Dendritic cell treated with granulocyte-macrophage colony-stimulating factor and Interleukin-4, amounts not matched to agents 40 ng/mL and 50 ng/mL, for 4 days (primary cell): Measurements from ENCODE around the gene MACROD1.

Experiments used
- H3K27ac Mint-ChIP-seq: one replicate; pipeline ENCODE4 v1.8.0; 2022; ENCODE audit warnings: mild to moderate bottlenecking, mixed read lengths
- H3K27me3 Mint-ChIP-seq: one replicate; pipeline ENCODE4 v1.8.0; 2022; ENCODE audit warnings: mild to moderate bottlenecking, mixed read lengths
- H3K36me3 Mint-ChIP-seq: one replicate; pipeline ENCODE4 v1.8.0; 2022; ENCODE audit warnings: low read depth, mixed read lengths
- H3K4me1 Mint-ChIP-seq: one replicate; pipeline ENCODE4 v1.8.0; 2022; ENCODE audit warnings: low read depth, mixed read lengths
- H3K4me3 Mint-ChIP-seq: one replicate; pipeline ENCODE4 v1.8.0; 2022; ENCODE audit warnings: mild to moderate bottlenecking, moderate library complexity, mixed read lengths
- H3K9me3 Mint-ChIP-seq: one replicate; pipeline ENCODE4 v1.8.0; 2022; ENCODE audit warnings: mixed read lengths
- intact Hi-C: fragments of 100-400 bp; cut with micrococcal nuclease; formaldehyde crosslinking; loops from one replicate; pipeline ENCODE4 v1.15.0; 2022

MACROD1 gene

DNA sequence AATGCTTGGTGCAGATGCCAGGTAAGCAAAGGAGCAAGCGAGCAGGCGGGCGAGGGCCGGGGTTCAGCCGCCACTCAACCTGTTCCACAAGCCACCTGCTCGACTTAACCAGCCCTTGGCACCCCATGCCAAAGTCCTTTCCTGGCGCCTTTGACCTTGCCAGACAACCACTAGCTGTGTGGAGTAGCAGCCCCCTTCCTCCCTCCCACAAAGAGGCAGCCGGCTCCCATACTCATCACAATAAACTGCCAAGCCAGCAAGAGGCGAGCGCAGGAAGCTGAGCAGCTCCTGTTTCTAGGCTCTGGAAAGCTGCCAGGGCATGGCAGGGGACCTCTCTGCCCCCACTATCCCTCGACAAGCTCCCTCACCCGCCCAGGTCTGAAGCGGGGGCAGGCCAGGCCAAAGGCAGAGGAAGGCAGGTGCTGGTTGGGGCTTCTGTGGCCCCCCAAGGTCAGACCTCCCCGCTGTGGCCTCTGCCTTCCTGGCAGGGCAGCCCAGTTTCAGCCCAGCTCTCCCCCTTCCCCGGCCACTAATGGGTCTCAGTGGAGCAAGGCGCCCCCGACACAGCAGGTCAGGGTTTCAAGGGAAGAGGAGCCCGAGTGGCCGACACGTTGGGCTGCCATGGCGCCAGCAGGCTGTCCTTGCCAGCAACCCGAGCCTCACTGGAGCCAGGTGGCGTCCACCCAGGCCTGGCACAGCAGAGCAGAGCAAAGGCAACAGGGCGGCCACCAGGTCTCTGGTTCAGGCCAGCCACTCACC lies 15.3 kb downstream of the MACROD1 start:
- Mint-ChIP-seq H3K9me3 (no peaks in the 10 kb centered on the region), H3K4me3 (no peak overlapping the region), H3K36me3 (no peaks in the 10 kb centered on the region), H3K4me1 (peaks cover 5% of the 10 kb centered on the region), H3K27me3 (peaks cover 32% of the 10 kb centered on the region), H3K27ac (no peak overlapping the region)
- intact Hi-C loops: no loop called here

- H3K4me3 Mint-ChIP-seq: no peak overlapping the region
- no peaks in the 10 kb centered on the region for H3K36me3 Mint-ChIP-seq
- intact Hi-C loops: no loop called here
- H3K9me3 Mint-ChIP-seq: no peaks in the 10 kb centered on the region
- no peak overlapping the region for H3K27ac Mint-ChIP-seq
- H3K27me3 Mint-ChIP-seq: peaks cover 32% of the 10 kb centered on the region
- H3K4me1 Mint-ChIP-seq: peaks cover 10% of the 10 kb centered on the region
Measured at GRCh38 chr11:64150051-64150450, 15.9 kb downstream of the MACROD1 start.

DNA sequence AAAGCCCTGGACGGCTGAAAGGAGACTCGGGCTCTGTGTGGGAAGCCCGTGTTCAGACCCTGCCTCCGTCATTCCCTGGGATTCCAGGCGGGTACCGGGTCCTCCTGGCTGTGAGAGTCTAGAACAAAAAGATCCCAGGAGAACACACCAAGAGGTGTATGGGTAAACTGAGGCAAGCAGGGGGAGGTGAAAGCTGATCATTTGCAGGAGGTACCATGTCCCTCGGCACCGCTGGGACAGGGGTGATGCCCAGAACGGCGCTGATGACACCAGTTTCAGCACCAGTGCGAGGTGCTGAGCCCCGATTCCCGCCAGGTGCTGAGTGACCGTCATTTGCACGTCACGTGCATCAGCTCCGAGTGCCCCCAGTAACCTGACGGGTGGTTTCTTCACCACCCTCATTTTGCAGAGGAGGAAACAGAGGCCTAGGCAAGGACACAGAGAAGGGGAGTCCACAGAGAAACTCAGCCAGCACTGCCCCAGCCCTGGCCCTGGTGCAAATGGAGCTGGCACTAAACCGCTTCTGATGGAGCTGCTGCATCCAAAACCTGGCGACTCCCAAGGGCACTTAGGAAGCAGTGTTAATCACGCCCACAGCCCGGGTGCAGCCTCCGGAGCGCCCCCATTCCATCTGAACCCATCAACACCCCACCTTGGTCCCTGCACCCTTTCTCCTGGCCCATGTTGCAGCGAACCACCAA lies 16.8 kb downstream of the MACROD1 start:
- intact Hi-C loops: loop anchor here (1.0 to 5.0 kb wide), 2 partner anchors 107 to 149 kb away; no protein-coding TSS in a partner anchor
- Mint-ChIP-seq H3K4me1 (peaks cover 14% of the 10 kb centered on the region), H3K27ac (no peak overlapping the region), H3K36me3 (no peaks in the 10 kb centered on the region), H3K9me3 (no peaks in the 10 kb centered on the region), H3K27me3 (peaks cover 27% of the 10 kb centered on the region), H3K4me3 (no peak overlapping the region)

- H3K4me3 Mint-ChIP-seq: no peak overlapping the region
- intact Hi-C loops: loop anchor here (1.0 to 5.0 kb wide), 2 partner anchors 106 to 148 kb away; no protein-coding TSS in a partner anchor
- no peak overlapping the region for H3K27ac Mint-ChIP-seq
- no peaks in the 10 kb centered on the region for H3K36me3 Mint-ChIP-seq
- no peaks in the 10 kb centered on the region for H3K9me3 Mint-ChIP-seq
- peaks cover 21% of the 10 kb centered on the region for H3K4me1 Mint-ChIP-seq
- H3K27me3 Mint-ChIP-seq: peaks cover 20% of the 10 kb centered on the region
Measured at GRCh38 chr11:64148226-64148916, 17.5 kb downstream of the MACROD1 start.

DNA sequence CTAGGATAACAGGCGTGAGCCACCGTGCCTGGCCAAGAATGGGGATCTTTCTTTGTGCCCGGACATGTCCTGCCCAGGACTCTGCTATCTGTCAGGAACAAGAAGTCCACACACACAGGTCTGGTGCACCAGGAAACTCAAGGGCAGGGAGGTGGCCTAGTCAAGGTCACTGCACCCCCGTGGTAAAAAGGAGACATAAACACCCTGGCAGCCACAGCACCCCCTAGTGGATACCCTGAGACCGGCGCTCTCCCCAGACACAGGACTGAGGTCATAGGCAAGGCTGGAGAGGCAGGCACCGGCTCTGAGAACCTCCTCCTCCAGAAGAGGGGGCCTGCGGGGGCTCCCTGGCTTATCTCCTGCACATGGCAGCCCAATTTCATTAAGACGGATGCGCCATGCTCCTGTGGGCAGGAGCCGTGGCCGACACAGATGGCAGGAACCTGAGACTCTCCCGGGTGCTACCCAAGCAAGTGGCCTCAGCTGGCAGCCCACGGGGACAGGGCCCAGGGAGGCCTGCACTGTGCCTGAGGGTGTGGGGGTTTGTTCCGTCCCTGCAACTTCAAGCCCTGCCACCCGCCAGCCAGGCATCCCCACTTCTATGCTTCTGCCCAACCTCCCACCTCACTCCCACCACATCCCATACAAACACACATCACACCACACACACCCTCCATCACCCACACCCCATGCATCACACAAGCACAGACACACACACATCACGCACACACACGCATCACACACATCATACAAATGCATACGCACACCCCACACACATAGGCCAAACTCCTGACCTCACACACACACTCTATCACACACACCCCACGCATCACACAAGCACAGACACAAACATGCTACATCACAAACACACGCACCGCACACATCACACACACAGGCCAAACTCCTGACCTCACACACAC lies 19.6 kb downstream of the MACROD1 start:
- peak overlapping the region; percentile 59 for H3K27ac Mint-ChIP-seq

DNA sequence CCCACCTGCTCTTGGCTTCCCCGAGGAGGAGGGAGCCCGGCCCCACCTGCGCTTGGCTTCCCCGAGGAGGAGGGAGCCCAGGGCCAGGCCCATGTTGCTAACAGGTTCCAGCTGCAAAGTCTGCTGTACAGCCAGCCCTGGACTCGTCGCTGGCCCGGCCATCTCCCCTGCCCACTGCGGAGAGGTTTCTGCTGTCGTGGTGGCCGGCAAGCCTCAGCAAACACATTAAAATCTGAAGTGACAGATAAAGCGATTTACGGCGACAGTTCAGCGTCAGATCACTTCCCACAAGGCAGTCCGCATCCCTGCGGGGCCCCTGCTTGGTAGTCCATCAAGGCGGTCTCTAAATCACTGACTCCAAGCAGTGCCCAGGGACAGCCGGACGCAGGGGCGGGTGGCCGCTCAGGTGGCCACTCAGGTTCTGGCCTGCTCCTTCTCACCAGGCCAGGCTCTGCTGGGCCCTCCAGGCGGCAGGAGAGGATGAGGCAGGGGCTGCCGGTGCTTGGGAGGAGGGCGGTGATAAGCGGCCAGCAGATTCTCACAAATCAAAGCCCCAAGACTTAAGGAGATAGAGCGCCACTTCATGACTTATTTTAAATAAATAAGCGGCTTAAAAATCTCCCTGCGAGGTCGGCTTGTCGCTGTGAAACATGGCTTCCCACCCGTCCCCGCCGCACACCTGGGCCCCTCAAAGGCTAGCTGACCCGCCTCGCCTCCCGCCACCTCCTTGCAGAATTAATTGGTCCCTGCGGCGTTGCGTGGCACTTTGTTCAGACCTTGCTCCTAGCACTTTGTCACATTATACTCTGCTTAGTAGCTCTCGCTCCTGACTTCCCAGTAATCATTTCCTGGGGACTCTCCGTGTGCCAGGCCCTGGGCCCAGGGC lies 21.1 kb downstream of the MACROD1 start:
- peak overlapping the region; percentile 59 for H3K27ac Mint-ChIP-seq
- intact Hi-C loops: loop anchor here (5.0 kb wide), 2 partner anchors 103 to 378 kb away; partner anchors contain the start of gene ZFTA
- H3K4me3 Mint-ChIP-seq: no peak overlapping the region
- H3K36me3 Mint-ChIP-seq: no peaks in the 10 kb centered on the region
- H3K27me3 Mint-ChIP-seq: peaks cover 13% of the 10 kb centered on the region
- H3K4me1 Mint-ChIP-seq: peaks cover 29% of the 10 kb centered on the region
- H3K9me3 Mint-ChIP-seq: no peaks in the 10 kb centered on the region

More for the DNA sequence above, 19.6 kb downstream of the MACROD1 start:
- Mint-ChIP-seq H3K9me3 (no peaks in the 10 kb centered on the region), H3K27me3 (peaks cover 13% of the 10 kb centered on the region), H3K4me3 (no peak overlapping the region), H3K36me3 (no peaks in the 10 kb centered on the region), H3K4me1 (peaks cover 29% of the 10 kb centered on the region)
- intact Hi-C loops: loop anchor here (5.0 kb wide), 1 partner anchor 104 kb away; no protein-coding TSS in a partner anchor

GRCh38 chr11:64141081-64141783 lies 24.7 kb downstream of the MACROD1 start:
- peaks cover 42% of the 10 kb centered on the region for H3K4me1 Mint-ChIP-seq

GRCh38 chr11:64140082-64140481 lies 25.8 kb downstream of the MACROD1 start:
- H3K36me3 Mint-ChIP-seq: no peaks in the 10 kb centered on the region
- H3K4me3 Mint-ChIP-seq: no peak overlapping the region
- no peak overlapping the region for H3K27ac Mint-ChIP-seq
- H3K4me1 Mint-ChIP-seq: peaks cover 37% of the 10 kb centered on the region
- intact Hi-C loops: loop anchor here (5.0 kb wide), 1 partner anchor 373 kb away; the partner anchor contains the start of gene ZFTA
- no peaks in the 10 kb centered on the region for H3K9me3 Mint-ChIP-seq
- peaks cover 15% of the 10 kb centered on the region for H3K27me3 Mint-ChIP-seq

More at GRCh38 chr11:64141081-64141783, 24.7 kb downstream of the MACROD1 start:
- Mint-ChIP-seq H3K9me3 (no peaks in the 10 kb centered on the region), H3K27ac (no peak overlapping the region), H3K36me3 (no peaks in the 10 kb centered on the region), H3K27me3 (peaks cover 3% of the 10 kb centered on the region), H3K4me3 (no peak overlapping the region)
- intact Hi-C loops: loop anchor here (5.0 kb wide), 1 partner anchor 374 kb away; the partner anchor contains the start of gene ZFTA

DNA sequence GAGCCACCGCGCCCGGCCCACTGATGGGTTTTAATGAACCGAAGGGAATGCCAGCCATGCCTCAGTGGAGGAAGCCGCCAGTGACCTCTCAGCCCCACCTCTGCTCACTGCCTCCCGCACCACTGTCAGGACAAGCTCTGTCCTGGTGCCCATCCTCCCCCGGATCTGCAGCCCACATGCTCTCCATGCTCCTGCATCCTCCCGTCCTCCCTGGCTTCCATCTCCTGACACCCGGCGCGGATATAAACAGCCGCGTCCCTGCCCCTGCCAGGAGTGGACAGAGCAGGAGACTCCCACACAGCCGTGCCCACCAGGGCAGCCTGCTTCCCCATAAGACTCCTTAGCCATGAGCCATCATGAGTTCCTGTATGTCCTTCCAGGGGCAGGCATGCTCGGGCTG lies 26.9 kb downstream of the MACROD1 start:
- intact Hi-C loops: no loop called here

DNA sequence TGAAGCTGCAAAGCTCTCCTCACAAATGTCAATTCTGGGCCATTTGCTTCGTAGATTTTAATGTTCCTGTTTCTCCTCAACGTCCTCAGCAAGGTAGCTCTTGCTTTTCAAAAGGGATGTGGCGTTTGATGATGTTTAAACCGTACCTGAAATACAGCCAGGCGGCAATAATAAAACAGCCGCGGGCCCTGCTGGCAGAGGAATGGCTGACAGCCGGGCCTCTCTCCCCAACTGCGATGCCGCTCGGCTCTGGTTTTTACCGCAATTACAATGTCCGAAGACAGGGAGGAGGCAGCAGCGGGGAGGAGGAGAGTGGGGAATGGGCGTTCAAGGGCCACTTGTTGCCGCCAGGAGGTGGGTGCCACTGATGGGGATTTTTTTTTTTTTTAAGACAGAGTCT lies 27.5 kb downstream of the MACROD1 start:
- no peaks in the 10 kb centered on the region for H3K9me3 Mint-ChIP-seq
- H3K27ac Mint-ChIP-seq: peak overlapping the region; percentile 73
- peaks cover 33% of the 10 kb centered on the region for H3K4me1 Mint-ChIP-seq
- intact Hi-C loops: no loop called here
- no peak overlapping the region for H3K4me3 Mint-ChIP-seq
- H3K36me3 Mint-ChIP-seq: no peaks in the 10 kb centered on the region
- peaks cover 28% of the 10 kb centered on the region for H3K27me3 Mint-ChIP-seq

More for the DNA sequence above, 26.9 kb downstream of the MACROD1 start:
- Mint-ChIP-seq H3K36me3 (no peaks in the 10 kb centered on the region), H3K27ac (peak overlapping the region; percentile 65), H3K27me3 (peaks cover 21% of the 10 kb centered on the region), H3K9me3 (no peaks in the 10 kb centered on the region), H3K4me3 (no peak overlapping the region), H3K4me1 (peaks cover 38% of the 10 kb centered on the region)

GRCh38 chr11:64136765-64137441 lies 29.0 kb downstream of the MACROD1 start:
- H3K9me3 Mint-ChIP-seq: no peaks in the 10 kb centered on the region
- peak overlapping the region; percentile 73 for H3K27ac Mint-ChIP-seq
- H3K4me3 Mint-ChIP-seq: no peak overlapping the region
- peaks cover 34% of the 10 kb centered on the region for H3K4me1 Mint-ChIP-seq
- H3K36me3 Mint-ChIP-seq: no peaks in the 10 kb centered on the region
- H3K27me3 Mint-ChIP-seq: peaks cover 41% of the 10 kb centered on the region
- intact Hi-C loops: no loop called here
